Fibroblast of skin of scalp (primary cell): Measurements from ENCODE around the gene SERINC5.
"Not testable (repeated sequence)": the region's sequence is repeated elsewhere in the genome, so short reads cannot be mapped to it uniquely, and the experiment has no call there.

ENCODE experiments used
- DNase-seq: peaks from one replicate; pipeline ENCODE4 v3.0.0-alpha.2; 2013

Gene SERINC5

GRCh38 chr5:80134876-80135275 lies 121.0 kb downstream of the SERINC5 start:
- DNase-seq = no peak

GRCh38 chr5:80129146-80129545 lies 126.7 kb downstream of the SERINC5 start:
- no peak for DNase-seq

- DNase-seq = peak; percentile 57
Observed at GRCh38 chr5:80128141-80128540, 127.7 kb downstream of the SERINC5 start.

- DNase-seq = peak; percentile 11
Observed at GRCh38 chr5:80127116-80127552, 128.7 kb downstream of the SERINC5 start.

GRCh38 chr5:80125962-80126480 lies 129.8 kb downstream of the SERINC5 start:
- DNase-seq = peak; percentile 65

- no peak for DNase-seq
Observed at GRCh38 chr5:80125022-80125961, 130.6 kb downstream of the SERINC5 start.

- no peak for DNase-seq
Observed at GRCh38 chr5:80124121-80124918, 131.5 kb downstream of the SERINC5 start.

GRCh38 chr5:80122579-80122978 lies 133.3 kb downstream of the SERINC5 start:
- no peak for DNase-seq

- no peak for DNase-seq
Observed at GRCh38 chr5:80119372-80119771, 136.5 kb downstream of the SERINC5 start.

GRCh38 chr5:80117446-80117845 lies 138.4 kb downstream of the SERINC5 start:
- DNase-seq = no peak

GRCh38 chr5:80116465-80116864 lies 139.4 kb downstream of the SERINC5 start:
- DNase-seq = no peak

- DNase-seq = no peak
Observed at GRCh38 chr5:80116000-80116399, 139.8 kb downstream of the SERINC5 start.

GRCh38 chr5:80114860-80115259 lies 141.0 kb downstream of the SERINC5 start:
- DNase-seq = no peak

GRCh38 chr5:80111376-80111990 lies 144.4 kb downstream of the SERINC5 start:
- not testable (repeated sequence) for DNase-seq

GRCh38 chr5:80109646-80110478 lies 146.0 kb downstream of the SERINC5 start:
- DNase-seq = no peak

GRCh38 chr5:80106916-80107315 lies 148.9 kb downstream of the SERINC5 start:
- DNase-seq = no peak

GRCh38 chr5:80105698-80106439 lies 150.0 kb downstream of the SERINC5 start:
- DNase-seq = no peak

GRCh38 chr5:80103371-80103770 lies 152.5 kb downstream of the SERINC5 start:
- no peak for DNase-seq

GRCh38 chr5:80101993-80102392 lies 153.9 kb downstream of the SERINC5 start:
- DNase-seq = no peak

- DNase-seq = no peak
Observed at GRCh38 chr5:80097451-80097850, 158.4 kb downstream of the SERINC5 start.

GRCh38 chr5:80094236-80094738 lies 161.6 kb downstream of the SERINC5 start:
- DNase-seq = no peak
